ENCODE results near the gene OR8B12.
"Not testable (repeated sequence)": the region's sequence is repeated elsewhere in the genome, so short reads cannot be mapped to it uniquely, and the experiment has no call there.

The OR8B12 gene

DNA sequence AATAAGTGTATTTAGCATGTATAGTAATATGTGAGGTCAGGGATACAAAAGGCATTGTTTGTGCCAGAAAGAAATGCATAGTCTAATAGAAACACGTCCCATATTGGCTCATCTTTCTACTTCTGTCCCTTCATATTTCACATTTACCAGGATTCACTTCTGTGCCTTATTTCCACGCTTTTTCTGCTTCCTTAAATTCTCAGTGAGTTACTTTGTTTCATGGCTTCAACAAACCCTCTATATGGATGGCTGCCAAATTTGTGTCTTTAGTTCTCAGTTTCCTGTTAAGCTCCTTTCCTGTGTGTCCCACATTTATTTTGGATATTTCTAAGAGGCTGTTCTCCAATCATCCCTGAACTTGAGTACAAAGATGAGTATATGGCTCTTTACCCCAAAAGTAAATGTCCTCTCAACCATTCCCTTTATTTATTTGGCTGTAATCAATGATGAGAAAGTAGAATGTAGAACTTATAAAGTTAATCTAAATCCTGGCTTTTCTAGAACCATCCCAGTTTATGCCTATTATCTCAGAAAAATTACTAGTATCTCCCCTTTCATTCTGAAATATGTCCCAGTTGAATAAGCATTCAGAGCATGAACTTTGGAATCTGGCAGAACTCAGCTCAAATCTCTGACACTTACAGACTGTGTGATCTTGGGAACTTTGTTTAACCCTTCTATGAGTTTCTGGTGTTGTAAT is 23.5 kb downstream of the OR8B12 start:
- DNase-seq: no peak

DNA sequence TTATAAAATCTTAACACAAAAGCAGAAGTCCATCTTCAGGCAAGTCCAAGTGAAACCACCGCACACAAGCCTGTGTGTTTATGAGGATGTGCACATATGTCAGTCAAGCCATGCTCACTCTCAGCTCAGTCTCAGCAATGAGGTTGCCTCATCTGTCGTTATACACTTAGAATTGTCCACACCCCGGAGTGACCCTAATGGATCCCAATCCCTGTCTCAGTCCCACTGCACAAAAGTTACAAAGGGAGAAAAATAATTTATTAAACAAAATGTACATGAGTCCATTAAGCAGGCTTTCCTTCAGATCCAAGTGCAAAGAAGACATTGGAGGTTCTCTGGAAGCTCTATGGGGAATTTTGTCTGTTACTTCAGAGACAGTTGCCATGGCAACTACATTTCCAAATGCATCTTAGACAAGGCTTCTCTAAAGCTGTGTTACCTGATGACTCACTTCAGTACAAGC is 24.4 kb downstream of the OR8B12 start:
- DNase-seq: no peak

DNA sequence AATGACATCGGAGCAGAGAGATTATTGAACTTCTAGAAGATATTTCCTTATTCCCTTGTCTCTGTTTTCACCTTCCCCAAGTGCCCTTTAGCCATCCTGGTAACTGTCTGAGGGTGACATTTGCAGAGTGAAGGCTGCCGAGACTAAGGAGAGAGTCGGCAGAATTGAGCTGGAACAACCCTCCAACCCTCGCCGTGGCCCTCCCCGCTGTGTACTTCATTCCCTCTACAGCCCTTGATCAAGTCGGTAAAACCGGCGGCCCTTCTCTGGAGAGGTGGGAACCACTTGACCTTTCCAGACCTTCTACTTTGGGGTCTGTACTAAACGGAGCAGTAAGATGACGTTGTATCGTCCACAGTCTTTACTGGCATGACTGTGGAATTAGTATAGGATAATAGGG is 26.1 kb downstream of the OR8B12 start:
- no peak for DNase-seq

DNA sequence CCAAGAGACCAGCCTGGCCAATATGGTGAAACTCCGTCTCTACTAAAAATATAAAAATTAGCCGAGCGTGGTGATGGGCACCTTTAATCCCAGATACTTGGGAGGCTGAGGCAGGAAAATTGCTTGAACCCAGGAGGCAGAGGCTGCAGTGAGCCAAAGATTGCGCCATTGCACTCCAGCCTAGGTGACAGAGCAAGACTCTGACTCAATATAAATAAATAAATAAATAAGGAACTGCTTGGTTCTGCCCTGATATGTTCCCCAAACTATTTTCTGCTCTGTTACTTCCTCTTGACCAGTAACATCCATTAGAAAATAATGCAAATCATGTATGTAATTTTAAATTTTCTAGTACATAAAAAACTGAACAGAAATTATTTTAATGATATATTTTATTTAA is 28.8 kb downstream of the OR8B12 start:
- not testable (repeated sequence) for DNase-seq

DNA sequence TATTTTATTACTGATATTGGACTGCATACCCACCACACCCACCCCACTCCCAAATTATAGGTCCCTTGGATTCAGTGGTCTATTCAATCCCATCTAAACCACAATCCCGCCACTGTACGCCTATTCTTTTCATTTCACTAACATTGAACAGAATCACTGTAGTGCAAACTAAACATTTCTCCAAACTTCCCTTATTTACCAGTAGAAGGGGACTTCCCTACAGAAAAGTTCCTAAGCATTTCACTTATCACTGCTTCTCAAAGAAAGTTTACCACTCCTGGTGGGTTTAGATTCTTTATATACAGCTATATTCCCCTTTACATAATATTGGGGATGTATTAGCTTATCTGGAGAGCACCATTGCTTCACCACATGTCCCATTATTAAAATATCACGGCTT is 29.3 kb downstream of the OR8B12 start:
- DNase-seq: no peak

DNA sequence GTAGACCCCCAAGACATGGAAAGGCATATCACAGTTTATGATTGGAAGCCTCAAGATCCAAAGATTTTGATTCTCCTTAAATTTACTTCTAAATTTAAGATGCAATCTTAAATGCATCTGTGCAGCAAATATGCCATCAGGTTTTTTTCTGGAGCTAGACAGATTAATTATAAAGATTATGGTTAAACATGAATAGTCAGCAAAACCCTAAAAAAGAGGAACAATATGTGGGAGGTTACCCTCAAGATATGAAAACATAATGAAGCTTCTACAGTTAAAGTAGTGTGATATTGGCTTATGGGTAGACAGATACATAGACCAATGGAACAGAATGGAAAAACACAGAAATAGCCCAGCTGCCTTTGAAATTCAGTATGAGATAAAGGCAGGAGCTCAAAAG is 31.7 kb downstream of the OR8B12 start:
- no peak for DNase-seq

DNA sequence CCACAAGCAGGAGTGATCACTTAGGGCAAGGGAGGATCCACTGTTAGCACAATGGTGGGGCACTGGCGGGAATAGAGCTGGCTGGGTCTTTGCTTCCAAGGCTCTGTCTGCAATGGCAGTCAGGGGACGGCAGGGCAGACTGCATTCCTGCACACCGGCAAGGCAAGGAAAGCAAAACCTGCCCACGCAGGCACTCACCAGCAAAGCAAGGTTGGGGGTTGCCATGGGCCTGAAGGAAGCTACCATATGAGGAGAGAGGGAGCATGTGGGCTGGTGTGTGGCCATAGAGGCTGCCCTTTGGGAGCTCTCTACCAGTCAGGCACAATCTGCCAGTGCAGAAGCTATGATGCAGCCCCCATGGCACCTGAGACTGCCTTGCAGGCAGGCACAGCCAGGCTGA is 33.2 kb downstream of the OR8B12 start:
- no peak for DNase-seq

DNA sequence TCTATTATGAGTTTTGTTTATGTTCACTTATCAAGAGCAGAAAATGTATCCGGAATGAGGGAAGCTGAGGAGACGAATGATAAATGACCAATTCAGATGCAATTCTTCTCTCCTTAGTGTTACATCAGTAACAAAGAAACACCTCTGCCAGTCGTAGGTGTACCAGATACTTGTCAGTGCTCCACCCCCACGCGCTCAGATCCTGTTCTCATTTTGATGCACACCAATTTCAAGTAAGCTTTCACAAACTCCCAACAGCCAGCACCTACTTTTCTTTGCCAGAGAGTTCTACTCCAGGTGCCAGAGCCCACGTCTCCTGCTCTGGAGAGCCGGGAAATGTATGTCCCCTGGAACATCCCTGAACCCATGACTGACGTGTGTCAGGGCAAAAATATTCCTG is 43.7 kb downstream of the OR8B12 start:
- no peak for DNase-seq

DNA sequence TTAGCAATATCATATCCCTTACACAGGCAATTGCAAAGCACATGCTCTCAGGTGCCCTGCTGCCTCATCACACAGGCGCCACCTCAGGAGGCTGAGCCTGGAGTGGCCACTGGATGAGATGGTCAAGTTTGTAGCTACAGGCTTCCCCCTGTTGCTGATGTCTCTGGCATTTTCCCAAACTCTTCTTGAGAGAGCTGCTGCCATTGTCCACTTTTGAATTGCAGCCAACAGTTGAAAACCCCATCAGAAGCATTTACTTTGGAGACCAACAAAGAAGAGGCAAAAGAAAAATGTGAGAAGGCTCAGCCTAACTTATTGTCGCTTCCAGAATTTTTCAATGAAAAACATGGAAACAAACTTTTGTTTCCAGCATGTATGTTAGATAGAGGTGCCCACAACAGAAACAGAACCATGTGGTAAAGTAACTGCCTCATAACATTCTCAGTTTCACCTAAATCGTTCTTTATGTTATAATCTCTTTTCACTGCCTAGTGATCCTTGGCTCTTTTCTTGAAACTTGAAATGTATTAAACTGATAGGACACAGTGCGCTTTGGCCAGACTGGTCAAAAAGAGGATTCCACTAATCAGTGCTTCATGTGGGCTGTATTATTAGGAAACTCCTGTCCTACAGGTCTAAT is 50.3 kb downstream of the OR8B12 start:
- no peak for DNase-seq

Measured in stimulated activated CD4-positive, alpha-beta T cell treated with anti-CD3 and anti-CD28 coated beads, Interleukin-2, amount 100 ng/mL, for 24 hours (primary cell).